ENCODE data around the gene TMEM98. TPM values are rescaled to one million over a fixed set of nuclear protein-coding genes. Genes with fewer than 3 reads are reported as not detected.
"Not testable (repeated sequence)": the region's sequence is repeated elsewhere in the genome, so short reads cannot be mapped to it uniquely, and the experiment has no call there.

The TMEM98 gene
- total RNA-seq (2014; rRNA removed; shearing (Covaris generic); ENCODE audit: low replicate concordance): not detected in 2 replicates

- no peak for DNase-seq
- Histone ChIP-seq H3K4me2 (ENCODE audit: low read depth, low read length, poor library complexity, severe bottlenecking) (no peak within 1 kb of the TSS), H3K4me3 (ENCODE audit: low read length) (no peak within 1 kb of the TSS), H3K9ac (ENCODE audit: low read length) (no peak within 1 kb of the TSS), H2AFZ (ENCODE audit: low read length) (no peak within 1 kb of the TSS), H3K27me3 (ENCODE audit: low read length) (no peaks in the 10 kb centered on the region), H3K79me2 (ENCODE audit: low read length) (no peaks in the 10 kb centered on the region), H3K4me1 (ENCODE audit: low read length) (no peaks in the 10 kb centered on the region), H3K27ac (ENCODE audit: low read length) (no peak within 1 kb of the TSS), H3K9me3 (ENCODE audit: low read length) (no peaks in the 10 kb centered on the region), H3K36me3 (ENCODE audit: insufficient read depth, low read length) (no peaks in the 10 kb centered on the region), H4K20me1 (ENCODE audit: insufficient read depth, low read depth, low read length) (no peaks in the 10 kb centered on the region), H3K9me2 (replicated peaks; ENCODE audit: insufficient read depth, low read length) (no peaks in the 10 kb centered on the region)
Measured at GRCh38 chr17:32927724-32928585, at the start of gene TMEM98. TSS of gene TMEM98 (plus strand) at chr17:32928153. CDS start at chr17:32931529, 3,376 bp downstream.

- no peak overlapping the region for H3K27ac ChIP-seq (ENCODE audit: low read length)
- no peaks in the 10 kb centered on the region for H3K9me2 ChIP-seq (replicated peaks; ENCODE audit: insufficient read depth, low read length)
- H2AFZ ChIP-seq (ENCODE audit: low read length): no peak overlapping the region
- H3K27me3 ChIP-seq (ENCODE audit: low read length): 0 out of 2 replicates have a peak, but pooled peaks cover 2% of the 10 kb centered on the region
- no peaks in the 10 kb centered on the region for H3K79me2 ChIP-seq (ENCODE audit: low read length)
- no peaks in the 10 kb centered on the region for H4K20me1 ChIP-seq (ENCODE audit: insufficient read depth, low read depth, low read length)
- no peak overlapping the region for H3K4me3 ChIP-seq (ENCODE audit: low read length)
- H3K9me3 ChIP-seq (ENCODE audit: low read length): no peaks in the 10 kb centered on the region
- peaks cover 16% of the 10 kb centered on the region for H3K4me1 ChIP-seq (ENCODE audit: low read length)
- no peak for DNase-seq
- no peak overlapping the region for H3K9ac ChIP-seq (ENCODE audit: low read length)
- H3K36me3 ChIP-seq (ENCODE audit: insufficient read depth, low read length): no peaks in the 10 kb centered on the region
- no peak overlapping the region for H3K4me2 ChIP-seq (ENCODE audit: low read depth, low read length, poor library complexity, severe bottlenecking)
Measured at GRCh38 chr17:32878211-32878610, 49.7 kb upstream of the TMEM98 start.

GRCh38 chr17:32879134-32879533 is 48.8 kb upstream of the TMEM98 start:
- Histone ChIP-seq H3K27ac (ENCODE audit: low read length) (no peak overlapping the region), H3K9me2 (replicated peaks; ENCODE audit: insufficient read depth, low read length) (no peaks in the 10 kb centered on the region), H3K9ac (ENCODE audit: low read length) (no peak overlapping the region), H3K27me3 (ENCODE audit: low read length) (0 out of 2 replicates have a peak, but pooled peaks cover 2% of the 10 kb centered on the region), H3K36me3 (ENCODE audit: insufficient read depth, low read length) (no peaks in the 10 kb centered on the region), H3K4me1 (ENCODE audit: low read length) (peaks cover 16% of the 10 kb centered on the region), H3K79me2 (ENCODE audit: low read length) (no peaks in the 10 kb centered on the region), H4K20me1 (ENCODE audit: insufficient read depth, low read depth, low read length) (no peaks in the 10 kb centered on the region), H3K4me3 (ENCODE audit: low read length) (no peak overlapping the region), H3K9me3 (ENCODE audit: low read length) (no peaks in the 10 kb centered on the region), H2AFZ (ENCODE audit: low read length) (no peak overlapping the region), H3K4me2 (ENCODE audit: low read depth, low read length, poor library complexity, severe bottlenecking) (no peak overlapping the region)
- no peak for DNase-seq

- Histone ChIP-seq H4K20me1 (ENCODE audit: insufficient read depth, low read depth, low read length) (no peaks in the 10 kb centered on the region), H3K9me3 (ENCODE audit: low read length) (no peaks in the 10 kb centered on the region), H3K9ac (ENCODE audit: low read length) (no peak overlapping the region), H3K4me3 (ENCODE audit: low read length) (no peak overlapping the region), H3K79me2 (ENCODE audit: low read length) (no peaks in the 10 kb centered on the region), H3K27ac (ENCODE audit: low read length) (no peak overlapping the region), H3K27me3 (ENCODE audit: low read length) (no peaks in the 10 kb centered on the region), H3K9me2 (replicated peaks; ENCODE audit: insufficient read depth, low read length) (no peaks in the 10 kb centered on the region), H3K4me2 (ENCODE audit: low read depth, low read length, poor library complexity, severe bottlenecking) (no peak overlapping the region), H3K36me3 (ENCODE audit: insufficient read depth, low read length) (no peaks in the 10 kb centered on the region), H2AFZ (ENCODE audit: low read length) (no peak overlapping the region), H3K4me1 (ENCODE audit: low read length) (peaks cover 15% of the 10 kb centered on the region)
- no peak for DNase-seq
Measured at GRCh38 chr17:32880671-32881453, 47.1 kb upstream of the TMEM98 start.

GRCh38 chr17:32882029-32882428 is 45.9 kb upstream of the TMEM98 start:
- H3K79me2 ChIP-seq (ENCODE audit: low read length): no peaks in the 10 kb centered on the region
- no peaks in the 10 kb centered on the region for H3K9me3 ChIP-seq (ENCODE audit: low read length)
- H4K20me1 ChIP-seq (ENCODE audit: insufficient read depth, low read depth, low read length): no peaks in the 10 kb centered on the region
- no peak overlapping the region for H3K4me3 ChIP-seq (ENCODE audit: low read length)
- H3K4me1 ChIP-seq (ENCODE audit: low read length): peaks cover 6% of the 10 kb centered on the region
- H3K27ac ChIP-seq (ENCODE audit: low read length): no peak overlapping the region
- DNase-seq: no peak
- no peak overlapping the region for H2AFZ ChIP-seq (ENCODE audit: low read length)
- no peaks in the 10 kb centered on the region for H3K27me3 ChIP-seq (ENCODE audit: low read length)
- H3K9ac ChIP-seq (ENCODE audit: low read length): no peak overlapping the region
- no peaks in the 10 kb centered on the region for H3K36me3 ChIP-seq (ENCODE audit: insufficient read depth, low read length)
- no peaks in the 10 kb centered on the region for H3K9me2 ChIP-seq (replicated peaks; ENCODE audit: insufficient read depth, low read length)
- H3K4me2 ChIP-seq (ENCODE audit: low read depth, low read length, poor library complexity, severe bottlenecking): no peak overlapping the region

- Histone ChIP-seq H3K27ac (ENCODE audit: low read length) (no peak overlapping the region), H3K9me2 (replicated peaks; ENCODE audit: insufficient read depth, low read length) (no peaks in the 10 kb centered on the region), H3K4me3 (ENCODE audit: low read length) (no peak overlapping the region), H3K36me3 (ENCODE audit: insufficient read depth, low read length) (no peaks in the 10 kb centered on the region), H3K9ac (ENCODE audit: low read length) (no peak overlapping the region), H3K27me3 (ENCODE audit: low read length) (no peaks in the 10 kb centered on the region), H3K9me3 (ENCODE audit: low read length) (no peaks in the 10 kb centered on the region), H2AFZ (ENCODE audit: low read length) (no peak overlapping the region), H3K79me2 (ENCODE audit: low read length) (no peaks in the 10 kb centered on the region), H3K4me1 (ENCODE audit: low read length) (peaks cover under 1% of the 10 kb centered on the region), H3K4me2 (ENCODE audit: low read depth, low read length, poor library complexity, severe bottlenecking) (no peak overlapping the region), H4K20me1 (ENCODE audit: insufficient read depth, low read depth, low read length) (no peaks in the 10 kb centered on the region)
- no peak for DNase-seq
Measured at GRCh38 chr17:32882734-32883133, 45.2 kb upstream of the TMEM98 start.

- not testable (repeated sequence) for H3K9me2 ChIP-seq (replicated peaks; ENCODE audit: insufficient read depth, low read length); H3K27ac ChIP-seq (ENCODE audit: low read length); H3K4me2 ChIP-seq (ENCODE audit: low read depth, low read length, poor library complexity, severe bottlenecking); H3K9ac ChIP-seq (ENCODE audit: low read length); H3K36me3 ChIP-seq (ENCODE audit: insufficient read depth, low read length); H3K9me3 ChIP-seq (ENCODE audit: low read length); H3K79me2 ChIP-seq (ENCODE audit: low read length); DNase-seq; H4K20me1 ChIP-seq (ENCODE audit: insufficient read depth, low read depth, low read length); H2AFZ ChIP-seq (ENCODE audit: low read length); H3K27me3 ChIP-seq (ENCODE audit: low read length); H3K4me1 ChIP-seq (ENCODE audit: low read length); H3K4me3 ChIP-seq (ENCODE audit: low read length)
Measured at GRCh38 chr17:32886951-32887350, 41.0 kb upstream of the TMEM98 start.

- H3K36me3 ChIP-seq (ENCODE audit: insufficient read depth, low read length); H3K4me2 ChIP-seq (ENCODE audit: low read depth, low read length, poor library complexity, severe bottlenecking); H3K9me3 ChIP-seq (ENCODE audit: low read length); H3K4me1 ChIP-seq (ENCODE audit: low read length); H3K9ac ChIP-seq (ENCODE audit: low read length); H3K27ac ChIP-seq (ENCODE audit: low read length); DNase-seq; H4K20me1 ChIP-seq (ENCODE audit: insufficient read depth, low read depth, low read length); H3K9me2 ChIP-seq (replicated peaks; ENCODE audit: insufficient read depth, low read length); H3K27me3 ChIP-seq (ENCODE audit: low read length); H3K79me2 ChIP-seq (ENCODE audit: low read length); H3K4me3 ChIP-seq (ENCODE audit: low read length); H2AFZ ChIP-seq (ENCODE audit: low read length): not testable (repeated sequence)
Measured at GRCh38 chr17:32887410-32887809, 40.5 kb upstream of the TMEM98 start.
